Gastroesophageal sphincter (tissue), 4 donors: ENCODE measurements around the gene FUT8. TPM values are rescaled to one million over a fixed set of nuclear protein-coding genes. Genes with fewer than 3 reads are reported as not detected.
"Not testable (repeated sequence)": the region's sequence is repeated elsewhere in the genome, so short reads cannot be mapped to it uniquely, and the experiment has no call there.

Source experiments
- ATAC-seq: fragments of 150-250 bp; one replicate; pipeline ENCODE4 v1.9.1; 2016; ENCODE audit warnings: mild to moderate bottlenecking, moderate library complexity
- H3K27ac ChIP-seq, 4 donors: fragments of 200-600 bp; sonication (generic) in 3 of 4; 1 replicate in 3 of 4; 2 replicates in 1 of 4; pipeline ENCODE4 v1.5.1; 2016 to 2019
- H3K27me3 ChIP-seq: fragments of 200-600 bp; sonication (generic); one replicate; pipeline ENCODE4 v1.5.1; 2019
- H3K36me3 ChIP-seq, 2 donors: fragments of 200-600 bp; sonication (generic); one replicate each; pipeline ENCODE4 v1.5.1; 2019; ENCODE audit warnings: control low read depth in 1 of 2
- H3K4me1 ChIP-seq, 3 donors: fragments of 200-600 bp; sonication (generic); 1 replicate in 2 of 3; 2 replicates in 1 of 3; pipeline ENCODE4 v1.5.1; 2016 to 2019; ENCODE audit warnings: control low read depth in 2 of 3
- H3K4me3 ChIP-seq, 2 donors: fragments of 200-600 bp; sonication (generic); one replicate each; pipeline ENCODE4 v1.5.1; 2019; ENCODE audit warnings: mild to moderate bottlenecking in 1 of 2, moderate library complexity in 1 of 2
- H3K9me3 ChIP-seq, 3 donors: fragments of 200-600 bp; sonication (generic); one replicate each; pipeline ENCODE4 v1.5.1; 2017 to 2019; ENCODE audit warnings: control low read depth in 2 of 3
- CTCF ChIP-seq, 4 experiments: fragments of 200-600 bp in 2 of 4; fragments of 450-650 bp in 2 of 4; sonication (generic) in 1 of 4; IDR thresholded peaks; one replicate each; pipeline ENCODE4 v1.5.1; 2017 to 2019; ENCODE audit warnings: antibody characterized with exemption in 4 of 4, mild to moderate bottlenecking in 2 of 4, moderate library complexity in 2 of 4
- EP300 ChIP-seq: sonication (generic); formaldehyde crosslinking; IDR thresholded peaks from one replicate; pipeline ENCODE4 v1.6.1; 2017; ENCODE audit warnings: antibody characterized with exemption, mild to moderate bottlenecking
- POLR2A ChIP-seq, 2 donors: fragments of 450-650 bp; IDR thresholded peaks; one replicate each; pipeline ENCODE4 v1.6.1; 2017; ENCODE audit warnings: antibody characterized with exemption in 2 of 2, mild to moderate bottlenecking in 2 of 2, moderate library complexity in 1 of 2
- POLR2AphosphoS5 ChIP-seq: sonication (generic); formaldehyde crosslinking; IDR thresholded peaks from one replicate; pipeline ENCODE4 v1.6.1; 2017; ENCODE audit warnings: antibody characterized with exemption
- WGBS, 2 donors: methylation state at CpG; one replicate each; pipeline ENCODE4 v1.1.5; 2018; ENCODE audit warnings: low coverage in 1 of 2; 5-methylcytosine and 5-hydroxymethylcytosine counted together
- total RNA-seq, 4 donors: library from RNA; depleted of rRNA; stranded (reverse); fragments of >200 nt; gene quantifications; one replicate each; pipeline ENCODE4 v1.1.0, GENCODE V29; 2016

FUT8 gene
- total RNA-seq, 4 donors from 2014 or later, result 16.9 to 35.2 (median 30.8) TPM

GRCh38 chr14:65627315-65627714 is 214.8 kb downstream of the FUT8 start:
- Histone ChIP-seq H3K27me3 (no peaks in the 10 kb centered on the region), H3K4me1 (no peaks in the 10 kb centered on the region), H3K36me3 (peaks cover 0 to 23% of the 10 kb centered on the region in 2 donors), H3K9me3 (no peaks in the 10 kb centered on the region), H3K4me3 (no peak overlapping the region), H3K27ac (no peak overlapping the region)
- 94 to 95% methylated on average over 2 to 4 of the region's 4 CpGs for WGBS, 2 donors
- TF ChIP-seq EP300 (no peak), POLR2AphosphoS5 (no peak), POLR2A (IDR thresholded peaks at IDR 0.05) (no peak), CTCF (IDR thresholded peaks at IDR 0.05) (no peak)
- no peak for ATAC-seq

DNA sequence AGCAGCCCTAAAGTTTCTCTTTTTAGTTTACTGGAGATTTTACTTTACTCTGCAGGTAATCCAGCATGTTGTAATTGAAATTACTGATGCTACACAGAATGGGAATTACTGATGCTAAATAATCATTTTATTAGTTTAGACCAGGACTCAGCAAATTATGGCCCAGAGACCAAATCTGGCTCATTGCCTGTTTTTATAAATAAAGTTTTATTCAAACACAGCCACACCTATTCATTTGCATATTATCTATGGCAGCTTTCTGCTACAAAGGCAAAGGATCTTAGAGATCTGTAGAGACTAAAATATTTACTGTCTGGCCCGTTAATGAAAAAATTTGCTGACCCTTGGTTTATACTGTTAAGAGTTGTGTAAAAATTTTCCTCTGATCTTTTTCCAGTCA is 216.1 kb downstream of the FUT8 start:
- no peaks in the 10 kb centered on the region for H3K27me3 ChIP-seq
- no peak overlapping the region for H3K4me3 ChIP-seq
- 53 to 58% methylated on average over 1 of the region's 1 CpG for WGBS, 2 donors
- no peaks in the 10 kb centered on the region for H3K9me3 ChIP-seq
- no peak for ATAC-seq
- H3K36me3 ChIP-seq, result peaks cover 0 to 28% of the 10 kb centered on the region in 2 donors
- TF ChIP-seq POLR2A (IDR thresholded peaks at IDR 0.05) (no peak), POLR2AphosphoS5 (no peak), EP300 (no peak), CTCF (IDR thresholded peaks at IDR 0.05) (no peak)
- no peak overlapping the region for H3K27ac ChIP-seq
- no peaks in the 10 kb centered on the region for H3K4me1 ChIP-seq

GRCh38 chr14:65631040-65631439 is 218.5 kb downstream of the FUT8 start:
- Histone ChIP-seq H3K36me3 (peaks cover 0 to 28% of the 10 kb centered on the region in 2 donors), H3K27ac (no peak overlapping the region), H3K4me1 (no peaks in the 10 kb centered on the region), H3K9me3 (peaks cover 0 to 9% (median 0%) of the 10 kb centered on the region in 3 donors), H3K4me3 (no peak overlapping the region), H3K27me3 (no peaks in the 10 kb centered on the region)
- TF ChIP-seq POLR2A (IDR thresholded peaks at IDR 0.05) (no peak), POLR2AphosphoS5 (no peak), CTCF (IDR thresholded peaks at IDR 0.05) (no peak), EP300 (no peak)
- no peak for ATAC-seq
- WGBS, 2 donors, result 48 to 80% methylated on average over 1 of the region's 1 CpG

DNA sequence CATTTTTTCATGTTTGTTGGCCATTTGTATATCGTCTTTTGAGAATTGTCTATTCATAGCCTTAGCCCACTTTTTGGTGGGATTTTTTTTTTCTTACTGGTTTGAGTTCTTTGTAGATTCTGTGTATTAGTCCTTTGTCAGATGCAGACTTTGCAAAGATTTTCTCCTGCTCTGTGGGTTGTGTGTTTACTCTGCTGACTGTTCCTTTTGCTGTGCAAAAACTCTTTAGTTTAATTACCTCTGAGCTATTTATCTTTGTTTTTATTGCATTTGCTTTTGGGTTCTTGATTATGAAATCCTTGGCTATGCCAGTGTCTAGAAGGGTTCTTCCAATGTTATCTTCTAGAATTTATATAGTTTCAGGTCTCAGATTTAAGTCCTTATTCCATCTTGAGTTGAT is 220.0 kb downstream of the FUT8 start:
- H3K36me3 ChIP-seq, result peaks cover 0 to 28% of the 10 kb centered on the region in 2 donors
- peaks cover 0 to 9% (median 0%) of the 10 kb centered on the region in 3 donors for H3K9me3 ChIP-seq
- TF ChIP-seq POLR2AphosphoS5, result no peak
- no peak for TF ChIP-seq EP300
- TF ChIP-seq CTCF (IDR thresholded peaks at IDR 0.05), result no peak
- no peak for TF ChIP-seq POLR2A (IDR thresholded peaks at IDR 0.05)
- no peaks in the 10 kb centered on the region for H3K4me1 ChIP-seq
- no peak overlapping the region for H3K4me3 ChIP-seq
- H3K27me3 ChIP-seq, result no peaks in the 10 kb centered on the region
- no peak for ATAC-seq
- H3K27ac ChIP-seq, result no peak overlapping the region
- WGBS, 2 donors, result 100% methylated on average over 1 of the region's 1 CpG

DNA sequence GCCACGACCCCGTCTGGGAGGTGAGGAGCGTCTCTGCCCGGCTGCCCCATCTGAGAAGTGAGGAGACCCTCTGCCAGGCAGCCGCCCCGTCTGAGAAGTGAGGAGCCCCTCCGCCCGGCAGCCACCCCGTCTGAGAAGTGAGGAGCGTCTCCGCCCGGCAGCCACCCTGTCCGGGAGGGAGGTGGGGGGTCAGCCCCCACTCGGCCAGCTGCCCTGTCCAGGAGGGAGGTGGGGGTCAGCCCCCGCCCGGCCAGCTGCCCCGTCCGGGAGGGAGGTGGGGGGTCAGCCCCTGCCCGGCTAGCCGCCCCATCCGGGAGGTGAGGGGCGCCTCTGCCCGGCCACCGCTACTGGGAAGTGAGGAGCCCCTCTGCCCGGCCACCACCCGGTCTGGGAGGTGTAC is 221.1 kb downstream of the FUT8 start:
- not testable (repeated sequence) for ATAC-seq, H3K27me3 ChIP-seq, H3K27ac ChIP-seq, H3K4me3 ChIP-seq, H3K4me1 ChIP-seq, H3K9me3 ChIP-seq
- peaks cover 0 to 28% of the 10 kb centered on the region in 2 donors for H3K36me3 ChIP-seq
- no CpG with 5 or more reads among the region's 26 CpGs for WGBS, 2 donors
